Tibial artery (tissue), 4 donors: ENCODE measurements around the gene SORBS2.

Experiments used
- DNase-seq, 2 donors: peaks; one replicate each; pipeline ENCODE4 v3.0.0-alpha.2; 2019
- H3K27ac ChIP-seq, 2 donors: fragments of 200-600 bp; sonication (generic) in 1 of 2; 1 replicate in 1 of 2; 2 replicates in 1 of 2; pipeline ENCODE4 v1.5.1; 2018 to 2019; ENCODE audit warnings: mild to moderate bottlenecking in 1 of 2
- H3K27me3 ChIP-seq, 2 donors: fragments of 200-600 bp; sonication (generic) in 1 of 2; one replicate each; pipeline versions ENCODE4 v1.5.1 to v1.6.0; 2016 to 2019
- H3K36me3 ChIP-seq, 3 donors: fragments of 200-600 bp; sonication (generic) in 2 of 3; one replicate each; pipeline ENCODE4 v1.5.1; 2016 to 2019; ENCODE audit warnings: mild to moderate bottlenecking in 2 of 3
- H3K4me1 ChIP-seq, 4 donors: fragments of 200-600 bp; sonication (generic) in 2 of 4; 1 replicate in 3 of 4; 2 replicates in 1 of 4; pipeline ENCODE4 v1.5.1; 2016 to 2019
- H3K4me3 ChIP-seq, 2 donors: fragments of 200-600 bp; sonication (generic) in 1 of 2; 1 replicate in 1 of 2; 2 replicates in 1 of 2; pipeline ENCODE4 v1.5.1; 2018 to 2019; ENCODE audit warnings: mild to moderate bottlenecking in 2 of 2
- H3K9me3 ChIP-seq, 3 donors: fragments of 200-600 bp; sonication (generic) in 1 of 3; one replicate each; pipeline ENCODE4 v1.5.1; 2016 to 2019
- CTCF ChIP-seq, 2 experiments: fragments of 200-600 bp in 1 of 2; fragments of 450-650 bp in 1 of 2; IDR thresholded peaks; one replicate each; pipeline ENCODE4 v1.5.1; 2017 to 2019; ENCODE audit warnings: antibody characterized with exemption in 2 of 2, mild to moderate bottlenecking in 1 of 2, moderate library complexity in 1 of 2
- intact Hi-C: fragments of 100-400 bp; cut with DNase I; formaldehyde crosslinking; loops from one replicate; pipeline ENCODE4 v1.15.0; 2023; ENCODE audit warnings: low total_unique reads

Gene SORBS2

GRCh38 chr4:185683222-185683621, 128.8 kb downstream of the SORBS2 start:
- Histone ChIP-seq H3K4me3 (no peak overlapping the region), H3K9me3 (no peaks in the 10 kb centered on the region), H3K27me3 (no peaks in the 10 kb centered on the region), H3K4me1 (peaks cover 0 to 77% (median 16%) of the 10 kb centered on the region in 4 donors), H3K27ac (peak overlapping the region; percentile 40 to 86), H3K36me3 (no peaks in the 10 kb centered on the region)
- DNase-seq: no peak
- TF ChIP-seq CTCF (IDR thresholded peaks at IDR 0.05): no peak
- intact Hi-C loops: no loop called here

GRCh38 chr4:185682236-185682635, 129.8 kb downstream of the SORBS2 start:
- Histone ChIP-seq H3K27ac (peak overlapping the region; percentile 40 to 86), H3K9me3 (no peaks in the 10 kb centered on the region), H3K27me3 (no peaks in the 10 kb centered on the region), H3K4me3 (no peak overlapping the region), H3K36me3 (peaks cover 4 to 7% (median 4%) of the 10 kb centered on the region in 3 donors), H3K4me1 (peaks cover 0 to 73% (median 16%) of the 10 kb centered on the region in 4 donors)
- no peak for TF ChIP-seq CTCF (IDR thresholded peaks at IDR 0.05)
- no peak for DNase-seq
- intact Hi-C loops: no loop called here

GRCh38 chr4:185681604-185682003, 130.4 kb downstream of the SORBS2 start:
- intact Hi-C loops: no loop called here
- H3K9me3 ChIP-seq: no peaks in the 10 kb centered on the region
- peaks cover 0 to 67% (median 12%) of the 10 kb centered on the region in 4 donors for H3K4me1 ChIP-seq
- peak overlapping the region; percentile 40 to 86 for H3K27ac ChIP-seq
- TF ChIP-seq CTCF (IDR thresholded peaks at IDR 0.05): no peak
- no peaks in the 10 kb centered on the region for H3K27me3 ChIP-seq
- H3K36me3 ChIP-seq: peaks cover 9 to 11% (median 10%) of the 10 kb centered on the region in 3 donors
- no peak for DNase-seq
- no peak overlapping the region for H3K4me3 ChIP-seq

- Histone ChIP-seq H3K4me3 (no peak overlapping the region), H3K27ac (peak overlapping the region in 1 of 2 donors; percentile 86), H3K9me3 (no peaks in the 10 kb centered on the region), H3K36me3 (peaks cover 9 to 13% (median 11%) of the 10 kb centered on the region in 3 donors), H3K27me3 (no peaks in the 10 kb centered on the region), H3K4me1 (peaks cover 0 to 57% (median 7%) of the 10 kb centered on the region in 4 donors)
- DNase-seq: no peak
- intact Hi-C loops: no loop called here
- TF ChIP-seq CTCF (IDR thresholded peaks at IDR 0.05): no peak
These were observed 131.4 kb downstream of the SORBS2 start for GRCh38 chr4:185680617-185681016.

GRCh38 chr4:185679523-185679922, 132.5 kb downstream of the SORBS2 start:
- no peak for DNase-seq
- peaks cover 0 to 46% (median 5%) of the 10 kb centered on the region in 4 donors for H3K4me1 ChIP-seq
- H3K27me3 ChIP-seq: no peaks in the 10 kb centered on the region
- intact Hi-C loops: no loop called here
- peak overlapping the region; percentile 13 to 86 for H3K27ac ChIP-seq
- H3K9me3 ChIP-seq: no peaks in the 10 kb centered on the region
- no peak overlapping the region for H3K4me3 ChIP-seq
- TF ChIP-seq CTCF (IDR thresholded peaks at IDR 0.05): no peak
- H3K36me3 ChIP-seq: peaks cover 9 to 16% (median 13%) of the 10 kb centered on the region in 3 donors
